ENCODE data around the gene HCN2. TPM values are rescaled to one million over a fixed set of nuclear protein-coding genes. Genes with fewer than 3 reads are reported as not detected.

Gene HCN2
- polyA plus RNA-seq, 1 of the 3 experiments (the other 2 are of a cell fraction) = 5.6 TPM

GRCh38 chr19:542173-542866 lies 47.4 kb upstream of the HCN2 start:
- Histone ChIP-seq H2AFZ (ENCODE audit: low read depth) (no peak overlapping the region), H3K9ac (no peak overlapping the region), H4K20me1 (ENCODE audit: insufficient read depth) (no peaks in the 10 kb centered on the region), H3K4me3 (ENCODE audit: low read depth in 2 of 2, low read length in 1 of 2) (no peak overlapping the region), H3K9me2 (no peaks in the 10 kb centered on the region), H3K27ac (ENCODE audit: low read depth in 2 of 2, low read length in 1 of 2) (no peak overlapping the region), H3K9me3 (no peaks in the 10 kb centered on the region), H3K4me1 (ENCODE audit: control insufficient read depth in 1 of 2, insufficient read depth in 2 of 2, low read depth in 1 of 2, low read length in 1 of 2) (no peaks in the 10 kb centered on the region; a peak in 1 of 4 replicates), H3K4me2 (no peak overlapping the region), H3K27me3 (ENCODE audit: insufficient read depth) (no peaks in the 10 kb centered on the region), H3K36me3 (replicated peaks in 1 of 2; ENCODE audit: control insufficient read depth in 1 of 2, insufficient read depth in 2 of 2, low read length in 1 of 2) (peaks cover 0 to 31% of the 10 kb centered on the region in 2 experiments), H3F3A (replicated peaks; ENCODE audit: insufficient read depth) (no peaks in the 10 kb centered on the region), H3K79me2 (ENCODE audit: insufficient read depth) (peaks cover 7% of the 10 kb centered on the region; the same call in 1 of the 2 replicates)
- TF ChIP-seq MEF2A (IDR thresholded peaks at IDR 0.05; ENCODE audit: borderline replicate concordance, low read depth) (no peak), POLR2AphosphoS5 (IDR thresholded peaks at IDR 0.05; ENCODE audit: low read depth, low read length) (no peak), TCF12 (IDR thresholded peaks at IDR 0.05) (no peak), FOXM1 (IDR thresholded peaks at IDR 0.05; ENCODE audit: low read depth) (no peak), IRF3 (IDR thresholded peaks at IDR 0.05; ENCODE audit: low read depth, low read length) (no peak), SIN3A (IDR thresholded peaks at IDR 0.05; ENCODE audit: borderline replicate concordance, low read depth, low read length) (no peak), RAD21 (IDR thresholded peaks at IDR 0.05; ENCODE audit: low read length) (no peak)
- TF ChIP-seq, protein P1, sequence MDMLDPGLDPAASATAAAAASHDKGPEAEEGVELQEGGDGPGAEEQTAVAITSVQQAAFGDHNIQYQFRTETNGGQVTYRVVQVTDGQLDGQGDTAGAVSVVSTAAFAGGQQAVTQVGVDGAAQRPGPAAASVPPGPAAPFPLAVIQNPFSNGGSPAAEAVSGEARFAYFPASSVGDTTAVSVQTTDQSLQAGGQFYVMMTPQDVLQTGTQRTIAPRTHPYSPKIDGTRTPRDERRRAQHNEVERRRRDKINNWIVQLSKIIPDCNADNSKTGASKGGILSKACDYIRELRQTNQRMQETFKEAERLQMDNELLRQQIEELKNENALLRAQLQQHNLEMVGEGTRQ (IDR thresholded peaks at IDR 0.05; ENCODE audit: borderline replicate concordance, low read depth, low read length) = no peak
- TF ChIP-seq, protein P2, sequence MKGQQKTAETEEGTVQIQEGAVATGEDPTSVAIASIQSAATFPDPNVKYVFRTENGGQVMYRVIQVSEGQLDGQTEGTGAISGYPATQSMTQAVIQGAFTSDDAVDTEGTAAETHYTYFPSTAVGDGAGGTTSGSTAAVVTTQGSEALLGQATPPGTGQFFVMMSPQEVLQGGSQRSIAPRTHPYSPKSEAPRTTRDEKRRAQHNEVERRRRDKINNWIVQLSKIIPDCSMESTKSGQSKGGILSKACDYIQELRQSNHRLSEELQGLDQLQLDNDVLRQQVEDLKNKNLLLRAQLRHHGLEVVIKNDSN (IDR thresholded peaks at IDR 0.05; ENCODE audit: borderline replicate concordance, low read depth) = no peak
- WGBS (ENCODE audit: low lambda C conversion rate) = 91% methylated on average over 11 of the region's 34 CpGs
- ChIA-PET CTCF (interaction anchor here (1.0 to 1.9 kb wide), 2 partner anchors 27 to 43 kb away, joined by 4 read pairs; no protein-coding TSS in a partner anchor), POLR2A (interaction anchor here (1.1 to 1.8 kb wide), 2 partner anchors 11 to 15 kb away, joined by 3 to 8 read pairs; partner anchors contain the start of gene CDC34)
- no peak for DNase-seq

- ChIA-PET CTCF (no interaction called here), POLR2A (no interaction called here)
- no peaks in the 10 kb centered on the region for H3K79me2 ChIP-seq (ENCODE audit: insufficient read depth)
- H4K20me1 ChIP-seq (ENCODE audit: insufficient read depth) = no peaks in the 10 kb centered on the region
- no peaks in the 10 kb centered on the region for H3K27me3 ChIP-seq (ENCODE audit: insufficient read depth)
- no peaks in the 10 kb centered on the region for H3K9me2 ChIP-seq
- H3K9ac ChIP-seq = no peak within 1 kb of the TSS
- no peak within 1 kb of the TSS for H3K4me3 ChIP-seq (ENCODE audit: low read depth in 2 of 2, low read length in 1 of 2)
- H3K9me3 ChIP-seq = no peaks in the 10 kb centered on the region
- no peak within 1 kb of the TSS for H3K27ac ChIP-seq (ENCODE audit: low read depth in 2 of 2, low read length in 1 of 2)
- no peaks in the 10 kb centered on the region; a peak in 1 of 4 replicates for H3K4me1 ChIP-seq (ENCODE audit: control insufficient read depth in 1 of 2, insufficient read depth in 2 of 2, low read depth in 1 of 2, low read length in 1 of 2)
- WGBS (ENCODE audit: low lambda C conversion rate) = 63% methylated on average over 18 of the region's 31 CpGs
- no peak within 1 kb of the TSS for H3K4me2 ChIP-seq
- no peak for DNase-seq
- H3K36me3 ChIP-seq (replicated peaks in 1 of 2; ENCODE audit: control insufficient read depth in 1 of 2, insufficient read depth in 2 of 2, low read length in 1 of 2) = peaks cover 0 to 21% of the 10 kb centered on the region in 2 experiments
- H2AFZ ChIP-seq (ENCODE audit: low read depth) = no peak within 1 kb of the TSS
- no peaks in the 10 kb centered on the region for H3F3A ChIP-seq (replicated peaks; ENCODE audit: insufficient read depth)
- TF ChIP-seq, protein P3, sequence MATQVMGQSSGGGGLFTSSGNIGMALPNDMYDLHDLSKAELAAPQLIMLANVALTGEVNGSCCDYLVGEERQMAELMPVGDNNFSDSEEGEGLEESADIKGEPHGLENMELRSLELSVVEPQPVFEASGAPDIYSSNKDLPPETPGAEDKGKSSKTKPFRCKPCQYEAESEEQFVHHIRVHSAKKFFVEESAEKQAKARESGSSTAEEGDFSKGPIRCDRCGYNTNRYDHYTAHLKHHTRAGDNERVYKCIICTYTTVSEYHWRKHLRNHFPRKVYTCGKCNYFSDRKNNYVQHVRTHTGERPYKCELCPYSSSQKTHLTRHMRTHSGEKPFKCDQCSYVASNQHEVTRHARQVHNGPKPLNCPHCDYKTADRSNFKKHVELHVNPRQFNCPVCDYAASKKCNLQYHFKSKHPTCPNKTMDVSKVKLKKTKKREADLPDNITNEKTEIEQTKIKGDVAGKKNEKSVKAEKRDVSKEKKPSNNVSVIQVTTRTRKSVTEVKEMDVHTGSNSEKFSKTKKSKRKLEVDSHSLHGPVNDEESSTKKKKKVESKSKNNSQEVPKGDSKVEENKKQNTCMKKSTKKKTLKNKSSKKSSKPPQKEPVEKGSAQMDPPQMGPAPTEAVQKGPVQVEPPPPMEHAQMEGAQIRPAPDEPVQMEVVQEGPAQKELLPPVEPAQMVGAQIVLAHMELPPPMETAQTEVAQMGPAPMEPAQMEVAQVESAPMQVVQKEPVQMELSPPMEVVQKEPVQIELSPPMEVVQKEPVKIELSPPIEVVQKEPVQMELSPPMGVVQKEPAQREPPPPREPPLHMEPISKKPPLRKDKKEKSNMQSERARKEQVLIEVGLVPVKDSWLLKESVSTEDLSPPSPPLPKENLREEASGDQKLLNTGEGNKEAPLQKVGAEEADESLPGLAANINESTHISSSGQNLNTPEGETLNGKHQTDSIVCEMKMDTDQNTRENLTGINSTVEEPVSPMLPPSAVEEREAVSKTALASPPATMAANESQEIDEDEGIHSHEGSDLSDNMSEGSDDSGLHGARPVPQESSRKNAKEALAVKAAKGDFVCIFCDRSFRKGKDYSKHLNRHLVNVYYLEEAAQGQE (IDR thresholded peaks at IDR 0.05; ENCODE audit: low read depth, low read length) = no peak
- TF ChIP-seq POLR2AphosphoS5 (IDR thresholded peaks at IDR 0.05; ENCODE audit: low read depth, low read length) (no peak), GABPA (IDR thresholded peaks at IDR 0.05; ENCODE audit: low read depth) (no peak), JUND (IDR thresholded peaks at IDR 0.05) (no peak), FOXM1 (IDR thresholded peaks at IDR 0.05; ENCODE audit: low read depth) (no peak), CHD2 (IDR thresholded peaks at IDR 0.05; ENCODE audit: low read length, partially characterized antibody) (no peak), TCF12 (IDR thresholded peaks at IDR 0.05) (no peak), MAX (IDR thresholded peaks at IDR 0.05; ENCODE audit: low read depth) (no peak), EZH2phosphoT487 (IDR thresholded peaks at IDR 0.05; ENCODE audit: borderline replicate concordance, low read depth) (no peak), TEAD4 (IDR thresholded peaks at IDR 0.05; ENCODE audit: borderline replicate concordance, insufficient read depth) (no peak)
Measured at GRCh38 chr19:543910-544608, 45.6 kb upstream of the HCN2 start, which contains the start of gene GZMM. Gene GZMM, plus strand, starts transcription at chr19:544053. Its CDS starts 19 bp downstream, at chr19:544072.
